Measurements from ENCODE around the gene RGP1. TPM values are rescaled to one million over a fixed set of nuclear protein-coding genes. Genes with fewer than 3 reads are reported as not detected.

RGP1 gene
- total and polyA plus RNA-seq, 8 donors: 3.8 to 21.2 (median 12.0) TPM

GRCh38 chr9:35731415-35732184 lies 17.5 kb upstream of the RGP1 start:
- H3K4me1 ChIP-seq: peaks cover 60 to 84% (median 70%) of the 10 kb centered on the region in 4 donors
- TF ChIP-seq EP300 (IDR thresholded peaks at IDR 0.05): no peak
- TF ChIP-seq POLR2AphosphoS5 (IDR thresholded peaks at IDR 0.05): no peak
- no peak for DNase-seq
- peak overlapping the region; percentile 53 to 88 (median 77) for H3K4me3 ChIP-seq
- no peaks in the 10 kb centered on the region for H3K9me3 ChIP-seq
- intact Hi-C loops (cut with DNase I; ENCODE audit: low total_unique reads): no loop called here
- H3K36me3 ChIP-seq: peaks cover 16 to 29% (median 27%) of the 10 kb centered on the region in 4 donors
- peak overlapping the region; percentile 94 to 100 (median 98) for H3K27ac ChIP-seq
- no peaks in the 10 kb centered on the region for H3K27me3 ChIP-seq
- WGBS, 5 donors: 0 to 1% (median 0%) methylated on average over 19 to 47 of the region's 47 CpGs

- Histone ChIP-seq H3K9me3 (no peaks in the 10 kb centered on the region), H3K27me3 (no peaks in the 10 kb centered on the region), H3K4me3 (peak within 1 kb of the TSS; percentile 53 to 88 (median 77)), H3K36me3 (peaks cover 23 to 36% (median 33%) of the 10 kb centered on the region in 4 donors), H3K27ac (peak within 1 kb of the TSS; percentile 94 to 100 (median 98)), H3K4me1 (peaks cover 53 to 81% (median 64%) of the 10 kb centered on the region in 4 donors)
- intact Hi-C loops (cut with DNase I; ENCODE audit: low total_unique reads): no loop called here
- 0% methylated on average over 11 to 49 of the region's 49 CpGs for WGBS, 5 donors
- peak; percentile 98 to 99 for DNase-seq
- peak in 2 of 4 donors; percentile 20 to 75 for TF ChIP-seq POLR2A (IDR thresholded peaks at IDR 0.05)
- TF ChIP-seq CTCF (IDR thresholded peaks at IDR 0.05): peak in 1 of 7 experiments; percentile 30
- TF ChIP-seq POLR2AphosphoS5 (IDR thresholded peaks at IDR 0.05): peak; percentile 86 to 98 (median 90)
- TF ChIP-seq EP300 (IDR thresholded peaks at IDR 0.05): peak; percentile 39
These were observed 16.8 kb upstream of the RGP1 start, which contains the start of the genes CREB3 and TLN1 for GRCh38 chr9:35732185-35732799. TSS of gene CREB3 (plus strand) at chr9:35732666. CDS start at chr9:35732773, 107 bp downstream. TSS of gene TLN1 (minus strand) at chr9:35732195. CDS start at chr9:35725694, 6,501 bp downstream.

- WGBS, 5 donors: 1 to 2% (median 1%) methylated on average over 14 of the region's 14 CpGs
- Histone ChIP-seq H3K27ac (peak overlapping the region; percentile 94 to 100 (median 98)), H3K36me3 (peaks cover 30 to 42% (median 40%) of the 10 kb centered on the region in 4 donors), H3K4me1 (peaks cover 46 to 74% (median 58%) of the 10 kb centered on the region in 4 donors), H3K4me3 (peak overlapping the region; percentile 53 to 88 (median 77)), H3K27me3 (no peaks in the 10 kb centered on the region), H3K9me3 (no peaks in the 10 kb centered on the region)
- no peak for TF ChIP-seq POLR2AphosphoS5 (IDR thresholded peaks at IDR 0.05)
- no peak for TF ChIP-seq EP300 (IDR thresholded peaks at IDR 0.05)
- no peak for TF ChIP-seq CTCF (IDR thresholded peaks at IDR 0.05)
- TF ChIP-seq POLR2A (IDR thresholded peaks at IDR 0.05): no peak
- DNase-seq: peak in 1 of 2 donors; percentile 70
- intact Hi-C loops (cut with DNase I; ENCODE audit: low total_unique reads): no loop called here
These were observed 16.1 kb upstream of the RGP1 start for GRCh38 chr9:35732800-35733541.

GRCh38 chr9:35734096-35734495 lies 15.0 kb upstream of the RGP1 start:
- no peak overlapping the region for H3K4me3 ChIP-seq
- H3K36me3 ChIP-seq: peaks cover 41 to 54% (median 51%) of the 10 kb centered on the region in 4 donors
- H3K9me3 ChIP-seq: no peaks in the 10 kb centered on the region
- 81 to 94% (median 91%) methylated on average over 3 of the region's 3 CpGs for WGBS, 5 donors
- DNase-seq: no peak
- H3K27me3 ChIP-seq: no peaks in the 10 kb centered on the region
- intact Hi-C loops (cut with DNase I; ENCODE audit: low total_unique reads): no loop called here
- peak overlapping the region in 4 of 5 donors; percentile 24 to 100 (median 98) for H3K27ac ChIP-seq
- peaks cover 35 to 63% (median 47%) of the 10 kb centered on the region in 4 donors for H3K4me1 ChIP-seq
- no peak for TF ChIP-seq POLR2AphosphoS5 (IDR thresholded peaks at IDR 0.05)
- TF ChIP-seq EP300 (IDR thresholded peaks at IDR 0.05): no peak
- TF ChIP-seq CTCF (IDR thresholded peaks at IDR 0.05): no peak
- TF ChIP-seq POLR2A (IDR thresholded peaks at IDR 0.05): no peak

All from stomach (tissue), 9 donors.